Sciatic nerve (tissue), 1 donor: ENCODE measurements around the gene ARHGAP18. TPM values are rescaled to one million over a fixed set of nuclear protein-coding genes. Genes with fewer than 3 reads are reported as not detected.

ENCODE experiments used
- total RNA-seq: library from RNA; stranded (reverse); fragmentation: NEBNext Ultra II Directional; extraction: Animal tissue kit (Norgen Biotek cat#: 25700); gene quantifications from one replicate; pipeline ENCODE4 v1.2.1, GENCODE V29; 2021
- donor health status: DM: no; HTN: no; CAD: no.

ARHGAP18 gene
- total RNA-seq, 1 donor from 2014 or later, result 18.2 TPM

Other genes starting within 250 kb of the ARHGAP18 start
- not detected for gene TMEM244, start 151.1 kb upstream of the ARHGAP18 start, total RNA-seq